Mucosa of descending colon (tissue), 3 donors: ENCODE data around the gene CACNB4. TPM values are rescaled to one million over a fixed set of nuclear protein-coding genes. Genes with fewer than 3 reads are reported as not detected.
"Not testable (repeated sequence)": the region's sequence is repeated elsewhere in the genome, so short reads cannot be mapped to it uniquely, and the experiment has no call there.

Experiments
- ATAC-seq: fragments of 200-7000 bp; cut with Tn5 transposase; one replicate; pipeline ENCODE4 v1.9.1; 2020; ENCODE audit warnings: mild to moderate bottlenecking, moderate library complexity
- DNase-seq, 3 donors: peaks; one replicate each; pipeline ENCODE4 v3.0.0-alpha.2; 2020
- H3K36me3 ChIP-seq: fragments of 200-600 bp; one replicate; pipeline ENCODE4 v1.8.0; 2021; ENCODE audit warnings: low read depth, mild to moderate bottlenecking
- H3K4me1 ChIP-seq: fragments of 200-600 bp; one replicate; pipeline ENCODE4 v1.8.0; 2021; ENCODE audit warnings: low read depth, mild to moderate bottlenecking
- H3K4me3 ChIP-seq: fragments of 200-600 bp; one replicate; pipeline ENCODE4 v1.8.0; 2021; ENCODE audit warnings: mild to moderate bottlenecking
- H3K9me3 ChIP-seq: fragments of 200-600 bp; one replicate; pipeline ENCODE4 v1.8.0; 2021; ENCODE audit warnings: mild to moderate bottlenecking
- CTCF ChIP-seq: fragments of 200-600 bp; IDR thresholded peaks from one replicate; pipeline ENCODE4 v1.8.0; 2022; ENCODE audit warnings: antibody characterized with exemption, mild to moderate bottlenecking
- intact Hi-C, 2 donors: fragments of 100-400 bp; cut with DNase I in 1 of 2; cut with micrococcal nuclease in 1 of 2; formaldehyde crosslinking; loops; one replicate each; pipeline versions ENCODE4 v1.11.0 to v1.11.1; 2022; cut with DNase I, micrococcal nuclease
- total RNA-seq, 3 donors: library from RNA; stranded (reverse); fragmentation: NEBNext Ultra II Directional in 2 of 3; extraction: Animal tissue kit (Norgen Biotek cat#: 25700) in 2 of 3; gene quantifications; one replicate each; pipeline versions ENCODE4 v1.2.1 to v1.2.4, GENCODE V29; 2021 to 2023
- donor health status: DM: no; HTN: no; CAD: no; lungs with moderate emphysema.
- donor health status: DM: no; HTN: no; CAD: no.
- donor health status: DM: no; HTN: yes; CAD: no.

The CACNB4 gene
- total RNA-seq, 3 donors from 2014 or later = 1.0 to 1.8 (median 1.4) TPM

- no peak for DNase-seq
- intact Hi-C loops = no loop called here
- no peak for ATAC-seq
- Histone ChIP-seq H3K4me3 (no peak overlapping the region), H3K36me3 (no peaks in the 10 kb centered on the region), H3K9me3 (peaks cover 9% of the 10 kb centered on the region), H3K4me1 (no peaks in the 10 kb centered on the region)
- TF ChIP-seq CTCF = no peak
Measured at GRCh38 chr2:151946250-151946884, 152.5 kb downstream of the CACNB4 start.

- DNase-seq = no peak
- intact Hi-C loops = no loop called here
- no peak for TF ChIP-seq CTCF
- Histone ChIP-seq H3K4me1 (no peaks in the 10 kb centered on the region), H3K4me3 (no peak overlapping the region), H3K9me3 (peaks cover 9% of the 10 kb centered on the region), H3K36me3 (no peaks in the 10 kb centered on the region)
- ATAC-seq = no peak
Measured at GRCh38 chr2:151945602-151946001, 153.2 kb downstream of the CACNB4 start.

GRCh38 chr2:151945186-151945585 is 153.7 kb downstream of the CACNB4 start:
- no peak for TF ChIP-seq CTCF
- DNase-seq (no peak), ATAC-seq (no peak)
- Histone ChIP-seq H3K4me1 (no peaks in the 10 kb centered on the region), H3K4me3 (no peak overlapping the region), H3K9me3 (peaks cover 9% of the 10 kb centered on the region), H3K36me3 (no peaks in the 10 kb centered on the region)
- intact Hi-C loops = no loop called here

GRCh38 chr2:151943461-151943860 is 155.4 kb downstream of the CACNB4 start:
- no peaks in the 10 kb centered on the region for H3K36me3 ChIP-seq
- TF ChIP-seq CTCF = no peak
- H3K4me3 ChIP-seq = no peak overlapping the region

GRCh38 chr2:151942540-151943205 is 156.2 kb downstream of the CACNB4 start:
- H3K4me3 ChIP-seq, H3K36me3 ChIP-seq, DNase-seq: not testable (repeated sequence)

More at GRCh38 chr2:151943461-151943860, 155.4 kb downstream of the CACNB4 start:
- no peak for DNase-seq
- H3K4me1 ChIP-seq = no peaks in the 10 kb centered on the region
- no peak for ATAC-seq
- H3K9me3 ChIP-seq = peaks cover 9% of the 10 kb centered on the region
- intact Hi-C loops = no loop called here

GRCh38 chr2:151937966-151938365 is 160.9 kb downstream of the CACNB4 start:
- Histone ChIP-seq H3K36me3 (no peaks in the 10 kb centered on the region), H3K9me3 (peaks cover 9% of the 10 kb centered on the region), H3K4me3 (no peak overlapping the region), H3K4me1 (no peaks in the 10 kb centered on the region)
- TF ChIP-seq CTCF = no peak
- intact Hi-C loops = no loop called here
- ATAC-seq (no peak), DNase-seq (no peak)

More at GRCh38 chr2:151942540-151943205, 156.2 kb downstream of the CACNB4 start:
- intact Hi-C loops, H3K9me3 ChIP-seq, H3K4me1 ChIP-seq, ATAC-seq: not testable (repeated sequence)
